Activated CD8-positive, alpha-beta T cell treated with anti-CD3 and anti-CD28 coated beads for 36 hours (primary cell): ENCODE data around the gene USP24. TPM values are rescaled to one million over a fixed set of nuclear protein-coding genes. Genes with fewer than 3 reads are reported as not detected.

ENCODE experiments used
- ATAC-seq: fragments of 200-7000 bp; cut with Tn5 transposase; one replicate; pipeline ENCODE4 v1.10.0; 2021; ENCODE audit warnings: mild to moderate bottlenecking, moderate library complexity
- CTCF ChIA-PET: fragments of 350-600 bp; sonication (Branson Sonifier 250); formaldehyde crosslinking; loops from one replicate; lab custom pipeline; 2021; ENCODE audit warnings: antibody characterized with exemption; lab: Charles Lee
- POLR2A ChIA-PET: fragments of 350-600 bp; sonication (Branson Sonifier 250); formaldehyde crosslinking; loops from one replicate; lab custom pipeline; 2021; ENCODE audit warnings: antibody characterized with exemption; lab: Charles Lee
- DNase-seq: peaks from one replicate; pipeline ENCODE4 v3.0.0-alpha.2; 2020
- H3K27ac Mint-ChIP-seq: one replicate; pipeline ENCODE4 v1.8.0; 2021; ENCODE audit warnings: mild to moderate bottlenecking, mixed read lengths
- H3K27me3 Mint-ChIP-seq: one replicate; pipeline ENCODE4 v1.8.0; 2021; ENCODE audit warnings: mixed read lengths
- H3K36me3 Mint-ChIP-seq: one replicate; pipeline ENCODE4 v1.8.0; 2021; ENCODE audit warnings: low read depth, mixed read lengths
- H3K4me1 Mint-ChIP-seq: one replicate; pipeline ENCODE4 v1.8.0; 2021; ENCODE audit warnings: low read depth, mixed read lengths
- H3K4me3 Mint-ChIP-seq: one replicate; pipeline ENCODE4 v1.8.0; 2021; ENCODE audit warnings: mild to moderate bottlenecking, moderate library complexity, mixed read lengths
- H3K9me3 Mint-ChIP-seq: one replicate; pipeline ENCODE4 v1.8.0; 2021; ENCODE audit warnings: mixed read lengths
- CTCF ChIP-seq: fragments of 200-600 bp; IDR thresholded peaks from one replicate; pipeline ENCODE4 v1.8.0; 2022; ENCODE audit warnings: antibody characterized with exemption, mild to moderate bottlenecking
- intact Hi-C: fragments of 100-400 bp; cut with micrococcal nuclease; formaldehyde crosslinking; loops from one replicate; pipeline ENCODE4 v1.10.0; 2022
- total RNA-seq, 2 experiments: library from RNA; stranded (reverse); gene quantifications; one replicate each; pipeline ENCODE4 v1.2.3, GENCODE V29; 2021

Gene USP24
- total RNA-seq, 2 experiments from 2014 or later = 39.4 to 47.0 TPM

DNA sequence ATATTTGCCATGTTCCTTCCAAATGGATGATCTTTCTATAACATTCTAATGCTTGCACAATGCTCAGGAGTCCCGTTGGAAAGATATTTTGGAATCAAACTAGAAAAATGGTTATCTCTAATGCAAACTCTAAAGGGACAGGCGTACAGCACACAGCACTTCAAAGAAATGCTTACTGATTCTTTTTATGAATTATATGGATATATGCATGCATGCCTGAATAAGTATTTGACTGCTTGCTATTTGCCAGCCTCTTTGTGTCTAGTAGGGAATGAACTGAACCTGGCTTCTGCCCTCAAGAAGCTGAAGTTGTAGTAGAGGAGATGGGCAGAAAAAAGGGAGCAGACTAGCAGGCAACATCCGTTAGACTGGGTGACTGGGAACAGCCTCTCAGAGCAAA lies 127.7 kb downstream of the USP24 start:
- peaks cover 9% of the 10 kb centered on the region for H3K4me1 Mint-ChIP-seq
- no peaks in the 10 kb centered on the region for H3K27me3 Mint-ChIP-seq
- ChIA-PET POLR2A (no interaction called here), CTCF (interaction anchor here (1.5 kb wide), 1 partner anchor 142 kb away, joined by 5 read pairs; no protein-coding TSS in a partner anchor)
- H3K27ac Mint-ChIP-seq = peak overlapping the region; percentile 60
- intact Hi-C loops = no loop called here
- ATAC-seq (no peak), DNase-seq (no peak)
- H3K4me3 Mint-ChIP-seq = no peak overlapping the region
- H3K9me3 Mint-ChIP-seq = no peaks in the 10 kb centered on the region
- H3K36me3 Mint-ChIP-seq = peaks cover 40% of the 10 kb centered on the region
- no peak for TF ChIP-seq CTCF

- no peak for DNase-seq
- ATAC-seq = no peak
- TF ChIP-seq CTCF = no peak
- intact Hi-C loops = no loop called here
- peaks cover 35% of the 10 kb centered on the region for H3K36me3 Mint-ChIP-seq
- POLR2A ChIA-PET = interaction anchor here (1.5 kb wide), 1 partner anchor 14 kb away, joined by 3 read pairs; no protein-coding TSS in a partner anchor
- H3K27ac Mint-ChIP-seq = peak overlapping the region; percentile 17
- CTCF ChIA-PET = no interaction called here
- no peaks in the 10 kb centered on the region for H3K9me3 Mint-ChIP-seq
- H3K4me3 Mint-ChIP-seq = no peak overlapping the region
- H3K4me1 Mint-ChIP-seq = peaks cover 9% of the 10 kb centered on the region
- no peaks in the 10 kb centered on the region for H3K27me3 Mint-ChIP-seq
Measured at GRCh38 chr1:55084257-55084656, 130.9 kb downstream of the USP24 start.

- no peak for ATAC-seq
- Mint-ChIP-seq H3K36me3 (peaks cover 30% of the 10 kb centered on the region), H3K4me1 (no peaks in the 10 kb centered on the region), H3K9me3 (no peaks in the 10 kb centered on the region), H3K27me3 (no peaks in the 10 kb centered on the region), H3K27ac (no peak overlapping the region), H3K4me3 (no peak overlapping the region)
- DNase-seq = no peak
- ChIA-PET CTCF (no interaction called here), POLR2A (no interaction called here)
- intact Hi-C loops = no loop called here
- no peak for TF ChIP-seq CTCF
Measured at GRCh38 chr1:55081905-55082296, 133.3 kb downstream of the USP24 start.

DNA sequence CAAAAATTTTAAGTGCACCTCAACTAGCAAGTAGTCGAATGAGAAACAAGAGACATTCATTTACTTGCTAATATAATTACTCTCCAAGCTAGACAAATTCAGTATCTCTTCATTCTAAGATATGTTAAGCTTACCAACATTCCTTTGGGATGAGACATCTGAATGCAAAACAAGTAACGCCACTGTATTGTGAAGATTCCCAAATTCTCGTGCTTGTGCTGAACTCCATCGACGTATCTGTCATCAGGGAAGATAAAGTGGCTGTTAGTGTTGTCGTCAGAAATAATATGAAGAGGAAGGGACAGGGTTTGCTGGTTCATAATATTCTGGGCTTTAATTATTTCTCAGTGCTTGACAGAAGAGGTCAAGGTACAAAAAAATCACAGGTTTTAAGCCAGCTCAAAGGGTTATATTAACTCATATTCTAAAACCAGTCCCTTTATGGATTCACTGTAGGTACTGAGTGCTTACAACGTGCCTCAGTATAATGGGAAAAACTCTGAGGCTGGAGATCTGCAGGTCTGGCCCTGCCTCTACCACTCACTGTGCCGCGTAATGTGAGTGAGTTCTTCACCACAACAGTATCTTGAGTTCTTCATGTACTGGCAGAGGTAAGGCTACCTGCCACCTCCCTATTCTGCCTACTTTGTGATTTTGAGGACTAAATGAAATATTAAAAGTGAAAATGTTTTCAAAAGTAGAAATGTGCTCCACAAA lies 133.8 kb downstream of the USP24 start:
- Mint-ChIP-seq H3K4me3 (no peak overlapping the region), H3K36me3 (peaks cover 34% of the 10 kb centered on the region), H3K27me3 (no peaks in the 10 kb centered on the region), H3K27ac (no peak overlapping the region), H3K4me1 (no peaks in the 10 kb centered on the region), H3K9me3 (no peaks in the 10 kb centered on the region)
- no peak for TF ChIP-seq CTCF
- CTCF ChIA-PET = interaction anchor here (0.7 kb wide), 1 partner anchor 199 kb away, joined by 3 read pairs; no protein-coding TSS in a partner anchor
- intact Hi-C loops = no loop called here
- DNase-seq (no peak), ATAC-seq (no peak)
- POLR2A ChIA-PET = no interaction called here

GRCh38 chr1:55079651-55080050 lies 135.5 kb downstream of the USP24 start:
- Mint-ChIP-seq H3K27ac (no peak overlapping the region), H3K4me3 (no peak overlapping the region), H3K4me1 (peaks cover 3% of the 10 kb centered on the region), H3K27me3 (no peaks in the 10 kb centered on the region), H3K9me3 (no peaks in the 10 kb centered on the region), H3K36me3 (peaks cover 36% of the 10 kb centered on the region)
- ATAC-seq (no peak), DNase-seq (no peak)
- intact Hi-C loops = no loop called here
- no peak for TF ChIP-seq CTCF
- CTCF ChIA-PET = interaction anchor here (1.2 kb wide), 1 partner anchor 9 kb away, joined by 3 read pairs; no protein-coding TSS in a partner anchor
- POLR2A ChIA-PET = no interaction called here
